Activated T-helper 2 cell treated with anti-CD3 and anti-CD28 coated beads, Interferon-gamma antibody, Interleukin-2, Interleukin-4, amounts not matched to agents 10 μg/mL and 5 μg/mL and 100 μg/mL, durations not matched to agents 14 hours and 24 hours and 36 hours (primary cell): ENCODE results near the gene NUDT14. TPM values are rescaled to one million over a fixed set of nuclear protein-coding genes. Genes with fewer than 3 reads are reported as not detected.

Experiments used
- DNase-seq: peaks from one replicate; pipeline ENCODE4 v3.0.0; 2021; ENCODE audit warnings: low spot score
- H3K27ac Mint-ChIP-seq: one replicate; pipeline ENCODE4 v1.8.0; 2021; ENCODE audit warnings: mixed read lengths
- H3K27me3 Mint-ChIP-seq: one replicate; pipeline ENCODE4 v1.8.0; 2021; ENCODE audit warnings: low read depth, mixed read lengths
- H3K36me3 Mint-ChIP-seq: one replicate; pipeline ENCODE4 v1.8.0; 2021; ENCODE audit warnings: low read depth, mixed read lengths
- H3K4me1 Mint-ChIP-seq: one replicate; pipeline ENCODE4 v1.8.0; 2021; ENCODE audit warnings: low read depth, mixed read lengths
- H3K4me3 Mint-ChIP-seq: one replicate; pipeline ENCODE4 v1.8.0; 2021; ENCODE audit warnings: low read depth, mild to moderate bottlenecking, moderate library complexity, mixed read lengths
- H3K9me3 Mint-ChIP-seq: one replicate; pipeline ENCODE4 v1.8.0; 2021; ENCODE audit warnings: mixed read lengths
- intact Hi-C: fragments of 100-400 bp; cut with micrococcal nuclease; formaldehyde crosslinking; loops from one replicate; pipeline ENCODE4 v1.15.1; 2023
- total RNA-seq: library from RNA; stranded (reverse); gene quantifications from 2 replicates; pipeline ENCODE4 v1.2.3, GENCODE V29; 2022

Gene NUDT14
- total RNA-seq, 1 donor from 2014 or later, result 10.4 TPM

- H3K27me3 Mint-ChIP-seq, result peaks cover 18% of the 10 kb centered on the region
- intact Hi-C loops, result no loop called here
- no peak for DNase-seq
Measured at GRCh38 chr14:105200641-105201040, 19.5 kb upstream of the NUDT14 start.

GRCh38 chr14:105200074-105200473 lies 19.0 kb upstream of the NUDT14 start:
- peaks cover 6% of the 10 kb centered on the region for H3K4me1 Mint-ChIP-seq
- H3K9me3 Mint-ChIP-seq, result no peaks in the 10 kb centered on the region
- DNase-seq, result no peak
- H3K36me3 Mint-ChIP-seq, result no peaks in the 10 kb centered on the region
- peaks cover 22% of the 10 kb centered on the region for H3K27me3 Mint-ChIP-seq
- intact Hi-C loops, result no loop called here
- H3K27ac Mint-ChIP-seq, result no peak overlapping the region
- H3K4me3 Mint-ChIP-seq, result no peak overlapping the region

More at GRCh38 chr14:105200641-105201040, 19.5 kb upstream of the NUDT14 start:
- H3K9me3 Mint-ChIP-seq, result no peaks in the 10 kb centered on the region
- peaks cover 6% of the 10 kb centered on the region for H3K4me1 Mint-ChIP-seq
- no peak overlapping the region for H3K4me3 Mint-ChIP-seq
- no peak overlapping the region for H3K27ac Mint-ChIP-seq
- no peaks in the 10 kb centered on the region for H3K36me3 Mint-ChIP-seq

- Mint-ChIP-seq H3K4me3 (no peak overlapping the region), H3K27me3 (peaks cover 27% of the 10 kb centered on the region)
- intact Hi-C loops, result no loop called here
Measured at GRCh38 chr14:105199093-105199492, 18.0 kb upstream of the NUDT14 start.

GRCh38 chr14:105198588-105198987 lies 17.5 kb upstream of the NUDT14 start:
- intact Hi-C loops, result no loop called here

More at GRCh38 chr14:105199093-105199492, 18.0 kb upstream of the NUDT14 start:
- DNase-seq, result no peak
- H3K9me3 Mint-ChIP-seq, result no peaks in the 10 kb centered on the region
- H3K27ac Mint-ChIP-seq, result no peak overlapping the region
- no peaks in the 10 kb centered on the region for H3K36me3 Mint-ChIP-seq
- H3K4me1 Mint-ChIP-seq, result peaks cover 10% of the 10 kb centered on the region

GRCh38 chr14:105197211-105197641 lies 16.1 kb upstream of the NUDT14 start:
- Mint-ChIP-seq H3K4me3 (no peak overlapping the region), H3K9me3 (no peaks in the 10 kb centered on the region), H3K27me3 (peaks cover 27% of the 10 kb centered on the region), H3K36me3 (no peaks in the 10 kb centered on the region), H3K4me1 (peaks cover 16% of the 10 kb centered on the region), H3K27ac (no peak overlapping the region)
- DNase-seq, result no peak
- intact Hi-C loops, result no loop called here

More at GRCh38 chr14:105198588-105198987, 17.5 kb upstream of the NUDT14 start:
- H3K4me3 Mint-ChIP-seq, result no peak overlapping the region
- no peak overlapping the region for H3K27ac Mint-ChIP-seq
- H3K36me3 Mint-ChIP-seq, result no peaks in the 10 kb centered on the region
- H3K9me3 Mint-ChIP-seq, result no peaks in the 10 kb centered on the region
- H3K27me3 Mint-ChIP-seq, result peaks cover 27% of the 10 kb centered on the region
- H3K4me1 Mint-ChIP-seq, result peaks cover 12% of the 10 kb centered on the region
- no peak for DNase-seq

GRCh38 chr14:105196265-105196960 lies 15.3 kb upstream of the NUDT14 start:
- no peak for DNase-seq
- no peaks in the 10 kb centered on the region for H3K36me3 Mint-ChIP-seq
- no peak overlapping the region for H3K4me3 Mint-ChIP-seq
- peaks cover 10% of the 10 kb centered on the region for H3K4me1 Mint-ChIP-seq
- peaks cover 27% of the 10 kb centered on the region for H3K27me3 Mint-ChIP-seq
- intact Hi-C loops, result no loop called here
- no peak overlapping the region for H3K27ac Mint-ChIP-seq
- no peaks in the 10 kb centered on the region for H3K9me3 Mint-ChIP-seq

- no peak overlapping the region for H3K4me3 Mint-ChIP-seq
Measured at GRCh38 chr14:105195522-105196264, 14.6 kb upstream of the NUDT14 start.

GRCh38 chr14:105195051-105195450 lies 13.9 kb upstream of the NUDT14 start:
- H3K9me3 Mint-ChIP-seq, result no peaks in the 10 kb centered on the region
- no peak overlapping the region for H3K4me3 Mint-ChIP-seq
- intact Hi-C loops, result no loop called here
- no peak overlapping the region for H3K27ac Mint-ChIP-seq
- no peak for DNase-seq
- no peaks in the 10 kb centered on the region for H3K36me3 Mint-ChIP-seq
- H3K4me1 Mint-ChIP-seq, result peaks cover 10% of the 10 kb centered on the region
- peaks cover 27% of the 10 kb centered on the region for H3K27me3 Mint-ChIP-seq

More at GRCh38 chr14:105195522-105196264, 14.6 kb upstream of the NUDT14 start:
- H3K27ac Mint-ChIP-seq, result no peak overlapping the region
- no peak for DNase-seq
- intact Hi-C loops, result no loop called here
- H3K27me3 Mint-ChIP-seq, result peaks cover 27% of the 10 kb centered on the region
- no peaks in the 10 kb centered on the region for H3K9me3 Mint-ChIP-seq
- H3K36me3 Mint-ChIP-seq, result no peaks in the 10 kb centered on the region
- peaks cover 10% of the 10 kb centered on the region for H3K4me1 Mint-ChIP-seq

GRCh38 chr14:105193916-105194782 lies 13.0 kb upstream of the NUDT14 start:
- no peak for DNase-seq
- Mint-ChIP-seq H3K9me3 (no peaks in the 10 kb centered on the region), H3K4me1 (peaks cover 10% of the 10 kb centered on the region), H3K27ac (no peak overlapping the region), H3K36me3 (no peaks in the 10 kb centered on the region), H3K27me3 (peaks cover 27% of the 10 kb centered on the region), H3K4me3 (no peak overlapping the region)
- intact Hi-C loops, result no loop called here

- no peak for DNase-seq
- intact Hi-C loops, result no loop called here
- Mint-ChIP-seq H3K36me3 (no peaks in the 10 kb centered on the region), H3K4me1 (peaks cover 10% of the 10 kb centered on the region), H3K4me3 (no peak overlapping the region), H3K27ac (no peak overlapping the region), H3K9me3 (no peaks in the 10 kb centered on the region), H3K27me3 (peaks cover 21% of the 10 kb centered on the region)
Measured at GRCh38 chr14:105192866-105193731, 12.0 kb upstream of the NUDT14 start.

GRCh38 chr14:105187935-105188524 lies 6.9 kb upstream of the NUDT14 start:
- Mint-ChIP-seq H3K27me3 (no peaks in the 10 kb centered on the region), H3K4me1 (no peaks in the 10 kb centered on the region), H3K9me3 (no peaks in the 10 kb centered on the region), H3K36me3 (no peaks in the 10 kb centered on the region), H3K4me3 (no peak overlapping the region), H3K27ac (no peak overlapping the region)
- intact Hi-C loops, result no loop called here
- no peak for DNase-seq
